OCI-LY3 (cell line): Measurements from ENCODE around the gene PPP1R9A.

Experiments
- H2AFZ ChIP-seq: fragments of 200-600, 300-600 bp; shearing (Covaris generic); 2 replicates; pipeline ENCODE4 v1.6.0; 2014; ENCODE audit warnings: antibody characterized with exemption, low read depth, low read length
- H3K27ac ChIP-seq: fragments of 200-600, 300-600 bp; sonication (generic); 2 replicates; pipeline ENCODE4 v1.5.1; 2014; ENCODE audit warnings: mild to moderate bottlenecking, low read length, moderate library complexity, mixed read lengths
- H3K27me3 ChIP-seq: fragments of 200-600, 300-600 bp; sonication (generic); 2 replicates; pipeline ENCODE4 v1.6.1; 2014; ENCODE audit warnings: low read depth, low read length, mixed read lengths
- H3K36me3 ChIP-seq: fragments of 200-600, 300-600 bp; sonication (generic); replicated peaks from 2 replicates; pipeline ENCODE3; 2014; ENCODE audit warnings: low read depth, low read length, mixed read lengths
- H3K4me1 ChIP-seq: fragments of 300-600, 200-600 bp; sonication (generic); 2 replicates; pipeline ENCODE4 v1.6.1; 2014; ENCODE audit warnings: low read length, mixed read lengths
- H3K4me2 ChIP-seq: fragments of 200-600, 300-600 bp; sonication (generic); 2 replicates; pipeline ENCODE4 v1.6.1; 2014; ENCODE audit warnings: low read length, mixed read lengths
- H3K4me3 ChIP-seq: fragments of 300-600, 200-600 bp; sonication (generic); 2 replicates; pipeline ENCODE4 v1.5.1; 2014; ENCODE audit warnings: antibody characterized with exemption, mild to moderate bottlenecking, low read length, moderate library complexity
- H3K79me2 ChIP-seq: fragments of 300-600, 200-600 bp; shearing (Covaris generic); 2 replicates; pipeline ENCODE4 v1.6.1; 2014; ENCODE audit warnings: mild to moderate bottlenecking, low read length, mixed read lengths
- H3K9ac ChIP-seq: fragments of 300-600, 200-600 bp; shearing (Covaris generic); 2 replicates; pipeline ENCODE4 v1.6.0; 2014; ENCODE audit warnings: mild to moderate bottlenecking, low read length, moderate library complexity
- H3K9me3 ChIP-seq: fragments of 200-600, 300-600 bp; shearing (Covaris generic); 2 replicates; pipeline ENCODE4 v1.6.1; 2014; ENCODE audit warnings: low read length, mixed read lengths; ENCODE audit not compliant: insufficient read depth
- H4K20me1 ChIP-seq: fragments of 200-600, 300-600 bp; sonication (generic); 2 replicates; pipeline ENCODE4 v1.6.1; 2016; ENCODE audit warnings: low read length, mixed read lengths; ENCODE audit not compliant: insufficient read depth
- CTCF ChIP-seq: fragments of 200-600, 300-600 bp; sonication (generic); IDR thresholded peaks from 2 replicates; pipeline ENCODE4 v1.5.1; 2014; ENCODE audit warnings: antibody characterized with exemption, low read length, low read depth
- EZH2phosphoT487 ChIP-seq: fragments of 200-600 bp; shearing (Covaris generic); IDR thresholded peaks from 2 replicates; pipeline ENCODE4 v1.6.1; 2018; ENCODE audit warnings: antibody characterized with exemption, mixed run types, low read depth

PPP1R9A gene

GRCh38 chr7:94897541-94897940, 9.9 kb upstream of the PPP1R9A start:
- Histone ChIP-seq H3K4me1 (no peaks in the 10 kb centered on the region), H4K20me1 (no peaks in the 10 kb centered on the region), H3K4me3 (no peak overlapping the region), H3K9me3 (no peaks in the 10 kb centered on the region), H3K36me3 (no peaks in the 10 kb centered on the region), H3K79me2 (no peaks in the 10 kb centered on the region), H3K9ac (no peak overlapping the region), H3K27ac (no peak overlapping the region), H3K27me3 (no peaks in the 10 kb centered on the region), H3K4me2 (no peak overlapping the region), H2AFZ (no peak overlapping the region)
- TF ChIP-seq CTCF (no peak), EZH2phosphoT487 (no peak)

GRCh38 chr7:94898340-94898739, 9.1 kb upstream of the PPP1R9A start:
- Histone ChIP-seq H2AFZ (no peak overlapping the region), H3K36me3 (no peaks in the 10 kb centered on the region), H3K27me3 (no peaks in the 10 kb centered on the region), H3K79me2 (no peaks in the 10 kb centered on the region), H3K4me2 (no peak overlapping the region), H3K9me3 (no peaks in the 10 kb centered on the region), H3K4me3 (no peak overlapping the region), H3K9ac (no peak overlapping the region), H4K20me1 (no peaks in the 10 kb centered on the region), H3K4me1 (no peaks in the 10 kb centered on the region), H3K27ac (no peak overlapping the region)
- TF ChIP-seq EZH2phosphoT487: no peak
- TF ChIP-seq CTCF: no peak

GRCh38 chr7:94901981-94902380, 5.4 kb upstream of the PPP1R9A start:
- H4K20me1 ChIP-seq: no peaks in the 10 kb centered on the region
- H3K79me2 ChIP-seq: no peaks in the 10 kb centered on the region
- H3K4me1 ChIP-seq: no peaks in the 10 kb centered on the region
- no peaks in the 10 kb centered on the region for H3K36me3 ChIP-seq
- H3K9me3 ChIP-seq: no peaks in the 10 kb centered on the region
- TF ChIP-seq CTCF: no peak
- no peak for TF ChIP-seq EZH2phosphoT487
- H3K27ac ChIP-seq: no peak overlapping the region
- no peak overlapping the region for H3K4me3 ChIP-seq
- H2AFZ ChIP-seq: no peak overlapping the region
- no peak overlapping the region for H3K9ac ChIP-seq
- H3K27me3 ChIP-seq: no peaks in the 10 kb centered on the region
- no peak overlapping the region for H3K4me2 ChIP-seq

- Histone ChIP-seq H2AFZ (no peak overlapping the region), H3K36me3 (no peaks in the 10 kb centered on the region), H3K9me3 (no peaks in the 10 kb centered on the region), H3K79me2 (no peaks in the 10 kb centered on the region), H3K9ac (no peak overlapping the region), H3K4me3 (no peak overlapping the region), H3K27ac (no peak overlapping the region), H3K27me3 (no peaks in the 10 kb centered on the region), H3K4me1 (no peaks in the 10 kb centered on the region), H4K20me1 (no peaks in the 10 kb centered on the region), H3K4me2 (no peak overlapping the region)
- TF ChIP-seq CTCF: no peak
- no peak for TF ChIP-seq EZH2phosphoT487
Measured at GRCh38 chr7:94903971-94904370, 3.4 kb upstream of the PPP1R9A start.
